ENCODE measurements around the gene LRRC32. TPM values are rescaled to one million over a fixed set of nuclear protein-coding genes. Genes with fewer than 3 reads are reported as not detected.

LRRC32 gene
- total and polyA plus RNA-seq, 10 of the 15 experiments (the other 5 are each of a cell fraction or from before 2014, with no cell fraction given), result 0.56 to 20.8 (median 7.4) TPM

- TF ChIP-seq IRF5 (IDR thresholded peaks at IDR 0.05; ENCODE audit: borderline replicate concordance), result no peak
- TF ChIP-seq NFYA (IDR thresholded peaks at IDR 0.05; ENCODE audit: borderline replicate concordance, low read depth, low read length), result no peak
- no peak for TF ChIP-seq PRDM15 (CRISPR knock-in tag; IDR thresholded peaks at IDR 0.05)
- TF ChIP-seq E2F4 (IDR thresholded peaks at IDR 0.05; ENCODE audit: low read depth, low read length), result no peak
Measured at GRCh38 chr11:76640501-76640900, 30.0 kb downstream of the LRRC32 start (continued).

GRCh38 chr11:76639621-76640020, 30.9 kb downstream of the LRRC32 start:
- in situ Hi-C loops (cut with MboI) (no loop called here), intact Hi-C loops (cut with micrococcal nuclease; ENCODE audit: unreplicated experiment) (no loop called here)
- no peak overlapping the region for H3K9ac ChIP-seq (ENCODE audit: control insufficient read depth, insufficient read depth, low read length)
- DNase-seq (ENCODE audit: low read depth, low spot score) (no peak), FAIRE-seq (no peak), ATAC-seq (no peak)
- peaks cover 2% of the 10 kb centered on the region; the same call in 2 of the 3 replicates for H3K9me3 ChIP-seq (replicated peaks; ENCODE audit: control insufficient read depth, insufficient read depth, low read length)
- peaks cover 22% of the 10 kb centered on the region for H3K4me1 ChIP-seq (ENCODE audit: control insufficient read depth, insufficient read depth, low read length)
- H3K27me3 ChIP-seq (replicated peaks in 1 of 2; ENCODE audit: control insufficient read depth in 2 of 2, insufficient read depth in 2 of 2, low read length in 1 of 2), result no peaks in the 10 kb centered on the region; a peak in 1 of 4 replicates
- POLR2A ChIA-PET, result no interaction called here
- no peak overlapping the region for H3K27ac ChIP-seq (ENCODE audit: control insufficient read depth, insufficient read depth)
- no TSS peak for BruUV-seq (replicated peaks)
- no peak overlapping the region for H2AFZ ChIP-seq (ENCODE audit: control insufficient read depth, low read depth, low read length)
- H3K79me2 ChIP-seq (ENCODE audit: control insufficient read depth, insufficient read depth, low read length), result no peaks in the 10 kb centered on the region
- no peak for TF ChIP-seq PBX3 (IDR thresholded peaks at IDR 0.05; ENCODE audit: insufficient replicate concordance, low read depth, low read length)
- no peak for TF ChIP-seq SRF (IDR thresholded peaks at IDR 0.05; ENCODE audit: low read depth in 2 of 2, low read length in 2 of 2)
- TF ChIP-seq E2F4 (IDR thresholded peaks at IDR 0.05; ENCODE audit: low read depth, low read length), result no peak
- no peak for TF ChIP-seq JUND (IDR thresholded peaks at IDR 0.05; ENCODE audit: low read depth, low read length)
- no peak for TF ChIP-seq GABPA (IDR thresholded peaks at IDR 0.05; ENCODE audit: low read depth)
- TF ChIP-seq SUPT20H (IDR thresholded peaks at IDR 0.05; ENCODE audit: borderline replicate concordance, control insufficient read depth, low read depth, low read length), result no peak
- TF ChIP-seq RBBP5 (conservative IDR thresholded peaks at IDR 0.05), result no peak
- no peak for TF ChIP-seq MXI1 (IDR thresholded peaks at IDR 0.05; ENCODE audit: low read depth, low read length)
- H3K36me3 ChIP-seq (ENCODE audit: control insufficient read depth in 2 of 2, insufficient read depth in 2 of 2, low read length in 1 of 2), result no peaks in the 10 kb centered on the region
- SMC1A ChIA-PET (ENCODE audit: uncharacterized antibody, unreplicated experiment), result interaction anchor here (1.7 kb wide), 1 partner anchor 37 kb away, joined by 5 read pairs; no protein-coding TSS in a partner anchor
- RAD21 ChIA-PET (ENCODE audit: unreplicated experiment), result interaction anchor here (1.5 kb wide), 1 partner anchor 10 kb away, joined by 3 read pairs; no protein-coding TSS in a partner anchor
- CTCF ChIA-PET, result no interaction called here
- no peaks in the 10 kb centered on the region for H4K20me1 ChIP-seq (ENCODE audit: control insufficient read depth, insufficient read depth)
- 29% methylated on average over 2 of the region's 2 CpGs for WGBS (ENCODE audit: insufficient coverage, insufficient replicate concordance, low lambda C conversion rate, missing lambda C conversion rate)
- no peak overlapping the region for H3K4me3 ChIP-seq
- no peak overlapping the region for H3K4me2 ChIP-seq (ENCODE audit: control insufficient read depth, insufficient read depth)
